Hematopoietic multipotent progenitor cell treated with erythropoietin and hydrocortisone succinate and interleukin-3 and kit ligand, for 15 days (in vitro differentiated cells): Measurements from ENCODE around the gene ZXDC.

ENCODE experiments used
- DNase-seq: peaks from one replicate; pipeline ENCODE4 v3.0.0-alpha.2; 2015; ENCODE audit warnings: low spot score

The ZXDC gene

DNA sequence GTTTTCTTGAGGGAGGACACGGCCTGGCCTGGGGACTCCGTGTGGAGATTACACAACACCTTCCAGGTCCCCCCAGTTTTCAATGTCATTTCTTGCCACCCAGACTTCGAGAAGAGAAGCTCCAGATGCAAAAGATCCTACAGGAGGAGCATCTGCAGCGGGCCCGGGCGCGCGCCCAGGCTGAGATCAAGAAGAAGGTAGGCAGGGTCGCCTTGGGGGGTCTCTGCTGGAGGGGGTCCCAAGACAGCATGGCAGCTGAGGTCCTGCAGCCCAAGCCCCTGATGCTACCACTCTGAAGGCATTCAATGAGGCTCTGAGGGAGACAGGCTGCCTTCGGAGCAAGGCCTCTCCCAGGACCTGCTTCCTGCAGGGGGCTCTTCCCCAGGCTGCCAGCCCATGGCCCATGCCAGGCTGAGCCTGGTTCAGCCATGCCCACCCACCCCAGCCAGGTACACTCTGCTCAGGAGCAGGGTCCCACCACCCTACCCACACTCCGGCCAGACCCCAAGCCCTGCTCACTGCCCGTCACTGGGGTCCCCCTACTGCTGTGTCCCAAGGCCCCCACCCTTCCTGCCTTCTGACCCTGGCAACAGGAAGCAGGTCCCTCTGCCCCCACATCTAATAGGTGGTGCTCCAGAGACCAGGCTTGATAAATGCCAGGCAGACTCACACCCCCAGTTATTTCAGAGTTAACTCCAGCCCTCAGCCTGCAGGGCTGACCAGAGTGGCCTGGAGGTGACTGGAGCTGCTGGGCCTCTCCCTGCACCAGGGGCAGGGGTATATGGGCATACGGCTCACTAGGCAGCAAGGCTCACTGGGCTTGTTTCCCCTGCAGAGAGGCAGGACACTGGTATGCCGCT, 40.0 kb downstream of the ZXDC start:
- no peak for DNase-seq

GRCh38 chr3:126434931-126435411, 40.7 kb downstream of the ZXDC start:
- no peak for DNase-seq

GRCh38 chr3:126434264-126434590, 41.5 kb downstream of the ZXDC start:
- DNase-seq, result no peak

DNA sequence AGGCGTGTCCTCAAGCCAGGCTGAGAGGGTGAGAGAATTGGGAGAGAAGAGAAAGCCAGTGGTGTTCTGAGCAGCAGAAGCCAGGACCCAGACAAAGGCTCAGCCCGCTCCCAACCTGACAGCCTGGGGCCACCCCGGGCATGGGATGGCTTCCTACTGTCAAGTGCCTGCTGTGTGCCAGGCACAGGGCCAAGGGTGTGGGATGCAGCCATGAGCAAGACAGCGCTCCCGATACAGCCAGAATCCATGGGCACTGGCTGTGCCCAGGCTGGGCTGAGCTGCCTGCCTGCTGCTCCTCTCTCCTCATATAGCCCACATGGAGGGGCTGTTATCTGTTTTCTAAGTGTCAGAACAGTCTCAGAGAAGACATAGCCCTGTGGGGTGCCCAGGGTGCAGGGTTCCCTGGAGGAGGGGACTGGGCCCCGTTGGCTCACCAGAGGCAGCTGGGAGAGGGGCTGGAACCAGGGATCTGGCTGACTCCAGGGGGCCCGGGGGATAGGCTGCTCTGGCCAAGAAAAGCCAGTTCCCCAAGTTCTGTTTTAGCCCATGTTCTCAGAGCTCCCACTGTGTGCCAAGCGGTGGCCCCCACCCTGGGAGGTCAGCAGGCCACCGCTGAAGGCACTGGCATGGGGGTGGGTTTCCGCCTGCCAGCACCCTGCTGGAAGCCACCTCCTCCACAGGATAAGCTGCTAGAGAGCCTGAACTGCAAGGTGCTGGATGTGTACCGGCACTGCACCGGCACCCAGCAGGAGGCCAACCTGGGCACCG, 42.0 kb downstream of the ZXDC start:
- no peak for DNase-seq

DNA sequence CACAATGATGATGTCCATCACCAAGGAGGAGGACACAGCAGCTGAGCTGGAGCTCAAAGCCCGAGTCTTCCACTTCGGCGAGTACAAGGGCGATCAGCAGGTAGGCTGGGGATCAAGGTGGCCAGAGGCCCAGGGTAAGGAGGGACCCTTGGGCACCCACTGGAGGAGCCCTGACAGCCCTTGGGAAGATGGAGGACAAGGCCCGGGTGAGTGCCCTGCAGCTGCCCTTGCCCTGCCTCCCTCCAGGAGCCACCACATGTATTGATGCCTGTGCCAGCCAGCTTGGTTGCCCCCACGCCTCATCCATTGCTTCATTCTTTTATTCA, 42.6 kb downstream of the ZXDC start:
- no peak for DNase-seq

GRCh38 chr3:126432361-126433104, 43.2 kb downstream of the ZXDC start:
- DNase-seq, result no peak

DNA sequence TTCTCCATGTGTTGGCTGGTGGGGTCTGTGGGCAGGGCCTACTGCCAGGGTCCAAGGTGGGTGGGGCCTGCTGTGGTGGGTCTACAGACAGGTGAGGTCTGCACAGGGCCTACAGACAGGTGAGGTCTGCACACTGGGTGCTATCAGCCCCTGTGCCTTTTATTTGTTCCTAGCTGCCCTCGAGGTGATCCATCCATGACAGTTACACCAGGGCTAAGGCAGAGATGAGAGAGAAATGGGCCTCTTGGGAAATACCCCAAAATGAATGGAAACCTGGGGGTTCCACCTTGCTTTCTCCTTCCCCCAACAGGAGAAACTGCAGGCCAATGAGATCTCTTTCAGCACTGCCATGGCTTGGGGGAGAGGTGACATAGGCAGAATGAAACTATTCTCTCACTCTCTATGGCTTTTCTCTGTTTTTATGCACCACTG, 44.6 kb downstream of the ZXDC start:
- DNase-seq, result no peak

DNA sequence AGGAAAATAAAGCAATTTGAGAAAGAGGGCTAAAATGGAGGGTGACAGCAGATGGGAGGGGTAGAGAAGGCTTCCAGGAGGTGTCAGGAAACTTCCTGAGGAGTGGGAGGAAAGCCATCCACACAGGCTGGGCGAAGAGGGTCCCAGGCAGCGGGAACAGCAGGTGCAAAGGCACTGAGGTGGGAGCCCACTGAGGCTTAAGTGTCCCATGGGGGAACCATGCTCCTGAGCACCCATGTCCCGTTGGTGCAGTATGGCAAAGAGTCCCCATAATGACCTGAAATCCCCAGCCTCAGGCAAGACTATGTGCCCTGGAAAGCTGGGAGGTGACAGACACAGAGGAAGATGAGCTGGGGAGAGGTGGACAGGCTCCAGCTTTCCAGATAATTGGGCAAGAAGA, 50.9 kb downstream of the ZXDC start:
- DNase-seq, result no peak

- no peak for DNase-seq
Observed at GRCh38 chr3:126424039-126424717, 51.5 kb downstream of the ZXDC start.

DNA sequence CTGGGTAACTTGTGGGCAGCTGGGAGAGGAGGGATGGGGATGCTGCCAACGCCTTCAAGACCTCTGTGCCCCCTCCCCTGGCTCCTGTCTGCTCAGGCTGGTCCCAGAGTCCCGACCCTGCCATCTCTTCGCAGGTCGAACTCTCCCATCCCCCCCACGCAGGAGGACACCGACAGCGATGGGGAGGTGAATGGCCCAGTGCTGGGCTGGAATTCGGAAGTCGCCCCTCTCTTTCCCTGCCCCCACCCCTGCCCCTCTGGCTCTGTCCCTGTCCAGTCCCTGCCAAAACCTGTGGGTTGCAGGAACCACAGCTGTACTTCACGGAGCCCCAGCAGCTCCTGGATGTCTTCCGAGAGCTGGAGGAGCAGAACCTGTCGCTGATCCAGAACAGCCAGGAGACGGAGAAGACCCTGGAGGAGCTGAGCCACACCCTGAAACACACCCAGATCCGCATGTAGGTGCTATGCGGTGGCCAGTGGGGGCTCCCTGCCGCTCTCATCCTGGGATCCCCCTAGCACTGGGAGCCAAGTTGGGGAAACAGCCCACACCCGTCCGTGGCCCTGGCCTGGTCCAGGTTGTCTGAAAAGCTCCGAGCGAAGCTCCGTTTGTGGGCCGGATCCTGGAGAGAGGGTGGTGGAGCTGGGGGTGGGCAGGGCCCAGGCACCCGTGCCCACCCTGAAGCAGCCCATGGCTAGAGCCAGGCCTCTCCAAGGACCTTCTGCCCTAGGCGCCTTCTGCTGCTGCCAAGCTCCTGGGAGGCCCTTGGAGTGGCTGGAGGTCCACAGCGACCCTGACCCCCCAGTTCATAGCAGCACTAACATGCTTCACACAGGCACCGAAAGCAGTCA, 52.3 kb downstream of the ZXDC start:
- DNase-seq, result no peak

GRCh38 chr3:126422571-126423091, 53.1 kb downstream of the ZXDC start:
- DNase-seq, result no peak

DNA sequence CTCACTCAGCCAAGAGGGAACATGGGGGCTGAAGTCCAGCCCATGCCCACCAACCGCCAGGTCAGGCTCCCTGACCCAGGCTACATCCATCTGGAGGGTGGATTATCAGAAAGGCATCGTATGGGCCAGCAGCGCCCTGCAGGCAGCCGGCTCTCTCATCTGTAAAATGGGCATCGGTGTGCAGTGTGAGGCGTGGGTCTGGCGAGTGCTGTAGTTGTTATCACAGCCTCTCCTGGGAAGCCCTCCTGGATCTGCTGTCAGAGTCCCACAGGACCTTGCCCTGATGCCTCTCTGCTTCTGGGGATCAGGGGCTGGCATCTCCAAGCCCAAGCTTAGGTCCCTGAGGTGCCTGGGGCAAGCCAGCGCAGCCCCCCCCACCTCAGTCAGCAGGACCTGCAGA, 53.6 kb downstream of the ZXDC start:
- DNase-seq, result no peak

GRCh38 chr3:126421573-126422119, 54.0 kb downstream of the ZXDC start:
- no peak for DNase-seq

GRCh38 chr3:126419886-126420786, 55.6 kb downstream of the ZXDC start:
- DNase-seq, result no peak

GRCh38 chr3:126419151-126419703, 56.5 kb downstream of the ZXDC start:
- no peak for DNase-seq

DNA sequence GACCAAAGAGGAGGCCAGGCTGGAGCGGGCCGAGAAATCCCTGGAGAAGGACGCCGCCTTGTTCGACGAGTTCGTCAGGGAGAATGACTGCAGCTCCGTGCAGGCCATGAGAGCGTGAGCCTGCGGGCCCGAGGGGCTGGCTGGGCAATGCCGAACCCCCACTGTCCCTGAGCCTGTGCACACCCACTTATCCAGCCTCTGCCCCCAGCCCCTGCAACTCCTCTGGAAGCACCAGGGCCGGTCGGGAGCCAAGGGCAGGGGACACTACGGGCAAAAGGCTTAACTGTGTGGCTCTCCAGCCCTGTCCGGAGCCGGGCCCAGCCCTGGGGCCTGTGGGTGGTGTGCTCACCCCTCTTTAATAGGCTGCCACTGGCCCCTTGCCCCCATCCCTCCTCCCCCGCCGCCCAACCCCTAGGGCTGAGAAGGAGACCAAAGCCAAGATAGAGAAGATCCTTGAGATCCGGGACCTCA, 57.0 kb downstream of the ZXDC start:
- DNase-seq, result no peak

- DNase-seq, result no peak
Observed at GRCh38 chr3:126417981-126418530, 57.6 kb downstream of the ZXDC start.

GRCh38 chr3:126417515-126417914, 58.2 kb downstream of the ZXDC start:
- DNase-seq, result no peak

- no peak for DNase-seq
Observed at GRCh38 chr3:126416943-126417342, 58.7 kb downstream of the ZXDC start.
